RCC 7860 (cell line): Measurements from ENCODE around the gene ALKAL2.

ENCODE experiments used
- DNase-seq: peaks from one replicate; pipeline ENCODE4 v3.0.0-alpha.2; 2015; ENCODE audit warnings: low spot score
- FAIRE-seq: peaks from 2 replicates; lab custom pipeline; 2012; peaks lifted over from hg19 to GRCh38; lab: Jason Lieb, UNC

The ALKAL2 gene

GRCh38 chr2:273333-273732 is 14.6 kb downstream of the ALKAL2 start:
- DNase-seq, result no peak
- FAIRE-seq, result no peak

- no peak for FAIRE-seq
- DNase-seq, result no peak
These were observed 16.0 kb downstream of the ALKAL2 start for GRCh38 chr2:271917-272316.

GRCh38 chr2:270861-271260 is 17.0 kb downstream of the ALKAL2 start:
- no peak for DNase-seq
- FAIRE-seq, result no peak

- DNase-seq (no peak), FAIRE-seq (no peak)
These were observed 18.4 kb downstream of the ALKAL2 start for GRCh38 chr2:269356-270030.

GRCh38 chr2:268323-268722 is 19.6 kb downstream of the ALKAL2 start:
- no peak for FAIRE-seq
- DNase-seq, result no peak

GRCh38 chr2:264493-265468 is 23.1 kb downstream of the ALKAL2 start, which contains the start of gene ACP1:
Gene ACP1 (plus strand): TSS chr2:264947. CDS start chr2:264965, 18 bp downstream.
- DNase-seq (peak; percentile 84), FAIRE-seq (no peak)

- FAIRE-seq, result no peak
- DNase-seq, result no peak
These were observed 24.0 kb downstream of the ALKAL2 start, which contains the start of gene SH3YL1 for GRCh38 chr2:263774-264492. Gene SH3YL1 (minus strand): TSS chr2:264032. CDS start chr2:263984, 48 bp downstream.

GRCh38 chr2:263022-263738 is 24.7 kb downstream of the ALKAL2 start:
- DNase-seq, result no peak
- no peak for FAIRE-seq

GRCh38 chr2:262117-262516 is 25.8 kb downstream of the ALKAL2 start:
- no peak for DNase-seq
- FAIRE-seq, result no peak

- FAIRE-seq (no peak), DNase-seq (no peak)
These were observed 27.3 kb downstream of the ALKAL2 start for GRCh38 chr2:260507-261161.

GRCh38 chr2:259789-260331 is 28.0 kb downstream of the ALKAL2 start:
- no peak for FAIRE-seq
- DNase-seq, result no peak

- FAIRE-seq (no peak), DNase-seq (no peak)
These were observed 29.0 kb downstream of the ALKAL2 start for GRCh38 chr2:258933-259332.

GRCh38 chr2:257842-258241 is 30.0 kb downstream of the ALKAL2 start:
- FAIRE-seq (no peak), DNase-seq (no peak)

- FAIRE-seq (no peak), DNase-seq (no peak)
These were observed 30.5 kb downstream of the ALKAL2 start for GRCh38 chr2:257429-257828.

- DNase-seq, result no peak
- FAIRE-seq, result no peak
These were observed 31.8 kb downstream of the ALKAL2 start for GRCh38 chr2:256094-256493.

GRCh38 chr2:255195-255594 is 32.7 kb downstream of the ALKAL2 start:
- DNase-seq (no peak), FAIRE-seq (no peak)

- FAIRE-seq, result no peak
- no peak for DNase-seq
These were observed 33.6 kb downstream of the ALKAL2 start for GRCh38 chr2:254241-254640.

- DNase-seq (no peak), FAIRE-seq (no peak)
These were observed 34.7 kb downstream of the ALKAL2 start for GRCh38 chr2:253202-253638.

GRCh38 chr2:252001-252602 is 35.8 kb downstream of the ALKAL2 start:
- FAIRE-seq (no peak), DNase-seq (no peak)
